GM12874 (cell line): ENCODE results near the gene TEAD4.

Source experiments
- TF ChIP-seq, protein P1 (sequence below): IDR thresholded peaks from 2 replicates; pipeline ENCODE4 v1.5.1; 2011; ENCODE audit warnings: low read depth, mild to moderate bottlenecking, control low read depth, low read length, moderate library complexity; ENCODE audit not compliant: insufficient read depth

The TEAD4 gene

DNA sequence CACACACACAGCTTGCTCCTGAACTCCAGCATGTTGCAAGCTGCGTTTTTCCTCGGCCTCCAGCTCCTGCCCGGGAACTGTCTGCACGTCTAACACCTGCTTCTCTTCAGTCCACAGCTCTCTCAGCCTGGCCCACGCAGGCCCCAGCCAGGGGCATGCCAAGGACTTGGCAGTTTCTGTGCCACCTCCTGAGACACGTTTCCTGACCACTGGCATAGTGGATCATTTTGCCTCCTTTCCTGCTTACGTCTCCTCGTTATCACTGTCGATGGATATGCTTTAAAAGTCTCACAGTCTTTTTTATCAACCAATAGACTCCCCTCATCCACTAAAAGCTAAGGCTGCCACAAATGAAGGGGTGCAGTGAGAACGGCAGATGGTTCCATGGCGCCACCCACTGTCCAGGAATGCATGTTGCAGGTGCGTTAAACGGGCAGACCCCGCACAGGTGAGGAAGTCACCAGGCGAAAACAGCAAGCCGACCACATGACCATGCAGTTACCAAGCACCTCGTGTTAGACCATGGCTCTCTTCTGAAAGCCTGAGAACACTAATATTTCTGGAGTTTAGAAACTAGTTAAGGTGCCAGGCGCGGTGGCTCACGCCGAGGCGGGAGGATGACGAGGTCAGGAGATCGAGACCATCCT, 14.7 kb upstream of the TEAD4 start:
- TF ChIP-seq, protein P1, sequence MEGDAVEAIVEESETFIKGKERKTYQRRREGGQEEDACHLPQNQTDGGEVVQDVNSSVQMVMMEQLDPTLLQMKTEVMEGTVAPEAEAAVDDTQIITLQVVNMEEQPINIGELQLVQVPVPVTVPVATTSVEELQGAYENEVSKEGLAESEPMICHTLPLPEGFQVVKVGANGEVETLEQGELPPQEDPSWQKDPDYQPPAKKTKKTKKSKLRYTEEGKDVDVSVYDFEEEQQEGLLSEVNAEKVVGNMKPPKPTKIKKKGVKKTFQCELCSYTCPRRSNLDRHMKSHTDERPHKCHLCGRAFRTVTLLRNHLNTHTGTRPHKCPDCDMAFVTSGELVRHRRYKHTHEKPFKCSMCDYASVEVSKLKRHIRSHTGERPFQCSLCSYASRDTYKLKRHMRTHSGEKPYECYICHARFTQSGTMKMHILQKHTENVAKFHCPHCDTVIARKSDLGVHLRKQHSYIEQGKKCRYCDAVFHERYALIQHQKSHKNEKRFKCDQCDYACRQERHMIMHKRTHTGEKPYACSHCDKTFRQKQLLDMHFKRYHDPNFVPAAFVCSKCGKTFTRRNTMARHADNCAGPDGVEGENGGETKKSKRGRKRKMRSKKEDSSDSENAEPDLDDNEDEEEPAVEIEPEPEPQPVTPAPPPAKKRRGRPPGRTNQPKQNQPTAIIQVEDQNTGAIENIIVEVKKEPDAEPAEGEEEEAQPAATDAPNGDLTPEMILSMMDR: peak; percentile 89

DNA sequence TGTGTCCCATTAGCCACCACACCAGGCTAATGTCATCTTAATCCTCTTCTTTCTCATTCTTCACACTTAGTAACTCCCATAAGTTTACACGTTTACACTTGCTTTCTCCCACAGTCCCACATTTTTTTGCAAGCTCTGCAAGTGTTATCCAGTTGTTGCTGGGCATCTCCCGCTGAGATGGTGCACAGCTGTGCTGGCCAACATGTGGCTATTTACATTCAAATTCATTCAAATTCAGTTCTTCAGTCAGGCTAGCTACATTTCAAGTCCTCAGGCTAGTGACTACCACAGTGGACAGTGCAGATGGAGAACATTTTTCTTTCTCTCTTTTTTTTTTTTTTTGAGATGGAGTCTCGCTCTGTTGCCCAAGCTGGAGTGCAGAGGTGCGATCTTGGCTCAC, 9.8 kb upstream of the TEAD4 start:
- TF ChIP-seq, protein P1: no peak

DNA sequence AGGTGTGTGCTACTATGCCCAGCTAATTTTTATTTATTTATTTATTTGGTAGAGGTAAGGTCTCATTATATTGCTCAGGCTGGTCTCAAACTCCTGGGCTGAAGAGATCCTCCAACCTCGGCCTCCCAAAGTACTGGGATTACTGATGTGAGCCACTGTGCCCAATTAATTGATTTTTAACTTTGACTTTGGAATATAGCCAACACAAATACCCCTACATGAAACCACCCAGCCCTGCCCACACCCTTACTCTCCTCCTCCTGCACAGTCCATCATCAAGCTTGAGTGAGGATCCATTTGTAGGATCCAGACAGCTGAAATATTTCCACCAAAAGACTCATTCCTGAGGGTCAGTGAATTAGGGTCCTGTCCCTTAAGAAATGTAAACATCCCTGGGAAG, 3.3 kb upstream of the TEAD4 start:
- TF ChIP-seq, protein P1: no peak

DNA sequence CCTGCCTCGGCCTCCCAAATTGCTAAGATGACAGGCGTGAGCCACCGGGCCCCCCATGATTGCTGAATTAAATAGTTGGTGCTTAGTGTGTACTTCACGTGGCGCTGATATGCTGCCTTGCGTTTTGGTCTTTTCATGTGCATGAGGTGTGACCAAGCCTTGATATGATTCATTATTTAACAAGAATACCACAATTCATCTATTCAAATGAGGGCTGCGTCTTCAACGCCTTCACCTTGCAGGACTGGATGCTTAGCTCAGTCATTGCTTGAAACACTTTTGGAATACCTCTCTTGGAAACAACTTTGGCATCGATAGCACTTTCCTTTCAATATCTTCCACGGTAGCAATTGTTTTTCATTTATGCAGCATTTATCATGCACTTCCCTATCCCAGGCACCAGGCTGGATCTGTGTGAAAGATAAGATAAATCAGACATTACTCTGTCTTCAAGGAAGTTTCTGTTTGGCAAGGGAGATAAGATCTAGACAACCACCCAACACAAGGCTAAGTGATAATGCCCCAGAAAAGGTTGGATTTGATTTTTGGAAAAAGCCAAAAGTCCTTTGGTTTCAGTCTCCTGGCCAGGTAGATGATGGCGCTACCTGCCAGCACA, 1.3 kb upstream of the TEAD4 start:
- TF ChIP-seq, protein P1: no peak

DNA sequence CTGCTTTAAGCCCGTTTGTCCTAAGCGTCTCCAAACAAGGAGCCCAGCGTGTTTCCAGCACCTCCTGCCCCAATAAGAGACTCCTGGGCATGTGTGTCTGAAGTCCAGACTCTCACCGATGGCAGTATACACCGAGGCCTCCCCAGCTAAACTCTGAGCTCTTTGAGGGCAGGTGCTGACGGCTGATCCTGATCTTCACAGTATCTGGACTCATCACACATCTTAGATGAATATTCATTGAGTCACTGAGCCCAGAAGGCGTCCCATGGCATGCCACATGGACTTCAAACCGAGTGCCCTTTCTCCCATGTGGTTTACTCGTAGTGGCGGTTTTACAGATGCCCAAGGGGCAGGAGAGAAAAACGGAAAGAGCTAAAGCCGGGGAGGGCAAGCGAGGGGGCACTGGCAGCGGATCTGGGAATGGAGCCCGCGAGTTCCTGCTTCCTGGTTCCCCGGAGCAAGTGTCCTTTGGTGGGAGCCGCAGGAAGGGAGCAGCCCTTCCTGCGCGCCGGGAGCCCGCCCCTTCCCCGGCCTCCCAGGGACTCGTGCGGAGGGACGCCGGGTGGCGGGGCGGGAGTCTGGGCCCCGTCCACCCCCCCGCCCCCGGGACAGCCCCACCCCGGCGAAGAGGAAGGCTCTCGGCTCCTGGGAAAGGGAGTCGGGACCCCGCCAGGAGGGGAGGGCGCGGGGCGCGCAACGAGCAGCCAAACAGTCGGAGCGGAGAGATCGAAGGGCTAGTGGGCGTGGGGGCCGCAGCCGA, 585 bp upstream of the TEAD4 start:
- TF ChIP-seq, protein P1: no peak

DNA sequence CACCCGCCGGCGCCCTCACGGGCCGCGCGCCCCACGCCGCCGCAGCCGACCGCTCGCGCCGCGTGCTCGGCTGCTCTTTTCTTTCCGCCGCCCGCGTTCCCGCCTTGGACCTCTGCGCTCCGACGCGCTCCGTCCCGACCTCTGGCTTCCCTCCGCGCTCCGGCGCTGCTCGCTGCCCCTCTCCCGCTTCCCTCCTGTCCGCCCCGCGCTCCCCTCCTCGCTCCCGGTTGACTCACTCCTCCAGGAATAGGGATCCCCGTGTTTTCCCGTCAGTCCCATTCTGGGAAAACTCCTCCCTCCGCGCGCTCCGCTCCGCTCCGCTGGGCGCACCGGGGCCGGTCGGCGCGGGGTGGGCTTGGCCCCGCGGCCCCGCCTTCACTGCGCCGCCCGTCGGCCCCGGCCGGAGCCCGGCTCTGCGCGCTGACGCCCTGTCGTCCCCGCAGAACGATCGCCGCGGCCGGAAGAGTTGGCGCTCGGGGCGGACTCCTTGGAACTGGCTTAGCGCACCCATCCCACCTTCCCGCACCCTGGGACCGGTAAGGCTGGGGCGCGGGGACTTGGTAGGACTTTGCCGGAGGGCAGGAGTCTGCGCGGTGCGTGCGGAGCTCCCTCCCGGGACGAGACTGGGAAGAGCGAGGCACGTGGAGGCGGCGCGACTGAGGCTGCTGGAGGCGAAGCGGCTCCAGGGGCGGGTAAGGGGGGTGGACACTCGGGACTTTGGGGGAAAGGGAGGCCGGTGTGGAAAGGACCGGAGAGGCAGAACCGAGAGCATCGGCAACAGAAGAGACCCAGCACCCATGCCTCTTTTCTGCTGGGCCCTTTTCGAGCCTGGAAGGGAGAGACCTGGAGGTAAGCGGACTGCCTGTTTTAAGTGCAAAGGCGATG, 550 bp downstream of the TEAD4 start:
- TF ChIP-seq, protein P1: no peak
